Inflammatory macrophage treated with lipopolysaccharide for 1 hour (primary cell): ENCODE results near the gene KCTD13.
"Not testable (repeated sequence)": the region's sequence is repeated elsewhere in the genome, so short reads cannot be mapped to it uniquely, and the experiment has no call there.

ENCODE experiments used
- DNase-seq, 2 donors: peaks; one replicate each; pipeline ENCODE4 v3.0.0-alpha.2; 2020 to 2022

Gene KCTD13, protein sequence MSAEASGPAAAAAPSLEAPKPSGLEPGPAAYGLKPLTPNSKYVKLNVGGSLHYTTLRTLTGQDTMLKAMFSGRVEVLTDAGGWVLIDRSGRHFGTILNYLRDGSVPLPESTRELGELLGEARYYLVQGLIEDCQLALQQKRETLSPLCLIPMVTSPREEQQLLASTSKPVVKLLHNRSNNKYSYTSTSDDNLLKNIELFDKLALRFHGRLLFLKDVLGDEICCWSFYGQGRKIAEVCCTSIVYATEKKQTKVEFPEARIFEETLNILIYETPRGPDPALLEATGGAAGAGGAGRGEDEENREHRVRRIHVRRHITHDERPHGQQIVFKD

DNA sequence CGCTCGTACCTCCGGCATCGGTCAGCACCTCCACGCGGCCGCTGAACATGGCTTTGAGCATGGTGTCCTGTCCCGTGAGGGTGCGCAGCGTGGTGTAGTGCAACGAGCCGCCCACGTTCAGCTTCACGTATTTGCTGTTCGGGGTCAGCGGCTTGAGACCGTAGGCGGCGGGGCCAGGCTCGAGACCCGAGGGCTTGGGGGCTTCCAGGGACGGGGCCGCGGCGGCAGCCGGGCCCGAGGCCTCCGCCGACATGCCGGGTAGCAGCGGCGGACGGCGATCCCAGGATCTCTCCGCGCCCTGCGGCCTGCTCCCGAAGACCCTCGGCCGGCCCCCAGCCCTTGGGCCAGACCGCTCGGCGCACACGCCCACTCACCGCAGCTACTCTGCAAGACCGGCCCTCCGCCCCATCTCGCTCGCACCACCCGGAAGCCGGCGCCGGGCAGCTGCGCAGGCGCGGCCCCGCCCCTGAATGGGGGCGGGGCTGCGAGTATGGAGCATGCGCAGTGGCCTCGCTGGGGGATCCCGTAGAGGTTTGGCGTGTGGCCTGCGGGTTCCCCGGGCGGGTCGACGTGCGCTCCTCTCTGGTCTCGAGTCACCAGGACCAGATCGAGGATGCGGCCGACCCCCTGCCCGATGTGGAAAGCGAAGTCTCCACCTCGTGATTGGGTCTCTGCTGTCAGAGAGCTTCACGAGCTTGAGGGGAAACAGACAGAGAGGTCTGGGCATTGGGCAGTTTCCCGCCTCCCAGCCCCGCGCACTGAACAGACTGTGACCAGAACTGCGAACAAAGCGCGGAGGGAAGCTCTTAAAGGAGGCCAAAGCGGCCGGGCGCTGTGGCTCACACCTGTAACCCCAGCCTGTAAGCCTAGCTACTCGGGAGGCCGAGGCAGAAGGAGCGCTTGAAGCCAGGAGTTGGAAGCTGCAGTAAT lies at the start of gene KCTD13:
Gene KCTD13 (minus strand): TSS at position 446 of the 930 bp plus-strand sequence. CDS start 193 bp downstream, at position 253.
- DNase-seq, result peak; percentile 81 to 93

DNA sequence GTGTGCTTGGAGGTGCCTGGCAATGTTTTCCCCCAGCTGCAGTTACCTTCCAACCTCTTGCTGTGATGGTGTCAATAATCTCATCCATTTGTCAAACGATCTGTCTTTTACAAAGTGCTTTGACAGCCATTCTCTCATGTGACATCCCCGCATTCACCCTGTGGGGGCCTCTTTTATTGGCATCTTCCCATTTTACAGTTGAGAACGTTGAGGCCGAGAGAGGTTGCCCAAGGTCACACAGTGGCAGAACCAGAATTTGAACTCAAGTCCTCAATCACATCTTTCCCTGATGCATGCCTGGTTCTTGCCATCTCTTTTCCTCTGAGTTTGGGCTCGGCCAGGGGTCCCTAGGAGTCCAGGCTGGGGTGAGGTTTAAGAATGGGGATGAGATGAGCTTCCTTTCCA lies 49.1 kb upstream of the KCTD13 start:
- no peak for DNase-seq

DNA sequence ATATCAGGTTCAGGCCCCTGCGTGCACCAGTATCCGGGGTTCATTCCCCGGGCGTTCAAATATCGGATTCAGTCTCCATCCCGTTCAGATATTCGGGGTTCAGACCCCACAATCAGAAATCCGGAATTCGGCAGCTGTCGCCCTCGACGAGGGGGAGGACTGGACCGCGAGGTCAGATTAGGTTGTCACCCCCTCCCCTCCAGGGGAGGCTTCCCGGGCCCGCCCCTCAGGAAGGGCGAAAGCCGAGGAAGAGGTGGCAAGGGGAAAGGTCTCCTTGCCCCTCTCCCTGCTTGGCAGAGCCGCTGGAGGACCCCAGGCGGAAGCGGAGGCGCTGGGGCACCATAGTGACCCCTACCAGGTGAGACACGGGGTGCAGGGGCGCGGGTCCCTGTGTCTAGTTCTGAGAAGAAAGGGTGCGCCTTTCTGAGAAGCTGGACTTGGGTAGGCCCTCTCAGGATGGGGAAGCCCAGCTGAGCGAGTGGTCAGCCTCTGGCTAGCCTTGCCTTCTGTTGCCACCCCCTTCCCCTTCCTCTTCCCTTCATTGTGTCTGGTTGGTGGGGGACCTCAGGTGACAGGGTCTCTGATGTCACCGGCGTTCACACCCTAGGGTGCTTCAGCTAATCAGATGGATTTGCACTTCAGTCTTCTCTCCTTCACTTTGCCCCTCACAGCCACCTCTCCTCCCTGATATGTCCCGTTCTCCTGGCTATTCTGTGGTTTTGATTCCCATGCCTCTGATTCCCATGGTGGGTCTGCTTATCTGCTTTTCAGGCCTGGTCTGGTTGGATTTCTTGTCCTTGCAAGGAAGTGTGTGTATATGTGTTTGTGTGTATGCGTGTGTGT lies 48.5 kb upstream of the KCTD13 start:
- DNase-seq, result peak; percentile 60 to 68

DNA sequence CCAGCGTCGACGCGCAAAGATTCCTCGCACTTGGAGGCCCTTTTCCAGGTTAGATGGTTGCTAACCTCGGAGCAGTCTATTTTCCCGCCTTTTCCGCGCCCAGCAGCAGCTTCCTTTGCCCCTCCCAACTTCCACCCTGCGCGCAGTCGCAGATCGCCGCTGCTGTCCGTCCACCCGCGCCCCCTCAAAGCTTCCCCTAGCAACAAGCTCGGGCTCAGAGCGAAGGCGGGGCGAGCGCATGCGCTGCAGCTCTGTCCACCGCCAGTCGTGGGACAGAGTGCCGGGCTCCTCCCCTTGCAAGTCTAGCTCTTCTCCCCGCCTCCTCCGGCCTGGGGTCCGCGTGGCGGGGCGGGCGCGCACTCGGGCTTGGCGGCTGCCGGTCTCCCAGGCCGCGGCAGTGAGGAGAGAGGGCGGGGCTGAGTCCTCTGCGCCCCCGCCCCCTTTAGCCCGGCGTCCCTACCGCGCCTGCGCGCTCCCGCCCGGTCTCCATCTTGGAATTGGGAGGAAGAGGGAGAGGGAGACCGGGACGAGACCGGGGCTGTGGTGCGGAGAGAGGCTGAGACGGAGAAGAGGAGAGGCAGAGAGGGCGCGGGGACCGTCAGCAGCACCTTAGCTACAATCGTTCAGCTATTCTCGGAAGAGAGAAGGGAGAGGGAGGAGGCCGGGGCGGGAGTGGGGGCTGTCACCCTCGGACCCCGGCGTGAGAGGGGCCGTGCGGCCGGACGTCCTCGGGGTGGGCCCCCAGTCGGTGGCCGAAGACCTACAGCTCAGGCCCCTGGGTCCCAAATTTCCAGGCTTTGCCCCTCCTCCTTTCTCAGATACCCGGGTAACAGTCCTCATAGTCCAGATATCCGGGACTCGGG lies 47.6 kb upstream of the KCTD13 start, which contains the start of gene TAOK2:
Gene TAOK2 (plus strand): TSS at position 485 of the 863 bp plus-strand sequence. CDS start 3,905 bp downstream, outside the sequence.
- DNase-seq, result peak; percentile 99

DNA sequence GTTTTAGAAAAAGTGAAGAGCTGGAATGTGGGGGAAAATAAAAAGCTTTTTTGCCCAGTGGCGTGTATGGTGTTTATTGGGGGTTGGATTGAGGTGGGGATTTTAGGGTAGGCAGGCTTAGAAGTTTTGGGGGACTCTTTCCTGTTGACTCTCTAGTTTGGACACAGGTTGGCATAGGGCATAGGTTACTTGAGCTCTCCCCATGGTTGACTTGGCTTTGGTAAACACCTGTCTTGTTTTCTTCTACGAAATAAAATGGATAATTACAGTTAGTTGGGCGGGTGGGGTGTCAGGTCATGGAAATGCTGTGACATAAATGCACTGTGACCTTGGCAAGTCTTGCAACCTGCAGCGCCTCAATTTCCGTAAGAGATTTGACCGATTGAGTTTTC lies 47.0 kb upstream of the KCTD13 start:
- DNase-seq, result no peak

DNA sequence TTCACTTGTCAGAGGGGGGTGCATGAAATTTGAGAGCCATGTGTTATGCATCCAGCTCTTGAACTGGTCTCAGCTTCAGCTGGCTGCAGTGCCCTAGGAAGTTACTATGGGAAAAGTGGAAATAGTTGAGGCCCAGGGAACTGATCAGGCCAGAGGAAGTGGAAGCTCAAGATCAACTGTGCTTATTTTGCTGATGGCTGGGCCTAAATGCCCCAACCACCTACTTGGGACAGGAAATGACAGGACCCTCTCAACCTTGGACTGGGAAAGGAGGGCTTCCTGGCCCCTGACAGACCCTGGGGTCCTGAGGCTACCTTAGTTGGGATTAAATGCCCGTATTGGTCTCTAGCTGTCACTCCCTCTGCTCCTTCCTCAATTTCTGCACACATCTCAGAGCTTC lies 46.5 kb upstream of the KCTD13 start:
- no peak for DNase-seq

DNA sequence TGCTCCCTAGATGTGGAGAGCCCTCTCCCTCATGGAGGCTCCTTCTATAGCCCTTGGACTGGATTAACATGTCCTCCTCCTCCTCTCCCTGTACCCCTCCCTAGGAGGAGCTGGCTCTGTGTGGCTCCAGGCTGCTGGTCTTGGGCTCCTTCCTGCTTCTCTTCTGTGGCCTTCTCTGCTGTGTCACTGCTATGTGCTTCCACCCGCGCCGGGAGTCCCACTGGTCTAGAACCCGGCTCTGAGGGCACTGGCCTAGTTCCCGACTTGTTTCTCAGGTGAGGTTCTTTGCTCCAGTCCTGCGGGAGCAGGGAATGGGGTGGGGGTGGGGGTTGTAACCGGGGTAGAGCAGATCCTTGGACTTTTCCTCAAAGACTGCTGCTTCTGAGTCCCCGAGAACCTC lies 45.3 kb upstream of the KCTD13 start:
- no peak for DNase-seq

DNA sequence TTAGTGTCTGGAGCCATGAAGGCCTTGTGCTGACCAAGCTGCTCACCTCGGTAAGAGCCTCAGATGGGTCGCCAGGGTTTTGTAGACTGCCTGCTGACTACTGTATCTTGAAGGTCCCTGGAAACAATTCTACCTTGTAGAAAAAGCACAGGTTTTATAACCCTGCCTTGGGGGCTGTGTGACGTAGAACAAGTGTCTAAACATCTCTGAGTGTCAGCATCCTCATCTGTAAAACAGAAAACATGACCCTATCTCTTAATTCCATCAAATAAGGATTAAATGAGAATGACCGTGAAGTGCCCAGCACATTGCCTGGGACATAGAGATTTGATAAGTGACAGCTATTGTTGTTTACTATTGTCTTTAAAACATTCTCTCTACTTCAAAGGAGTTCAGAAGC lies 42.2 kb upstream of the KCTD13 start:
- DNase-seq, result no peak

DNA sequence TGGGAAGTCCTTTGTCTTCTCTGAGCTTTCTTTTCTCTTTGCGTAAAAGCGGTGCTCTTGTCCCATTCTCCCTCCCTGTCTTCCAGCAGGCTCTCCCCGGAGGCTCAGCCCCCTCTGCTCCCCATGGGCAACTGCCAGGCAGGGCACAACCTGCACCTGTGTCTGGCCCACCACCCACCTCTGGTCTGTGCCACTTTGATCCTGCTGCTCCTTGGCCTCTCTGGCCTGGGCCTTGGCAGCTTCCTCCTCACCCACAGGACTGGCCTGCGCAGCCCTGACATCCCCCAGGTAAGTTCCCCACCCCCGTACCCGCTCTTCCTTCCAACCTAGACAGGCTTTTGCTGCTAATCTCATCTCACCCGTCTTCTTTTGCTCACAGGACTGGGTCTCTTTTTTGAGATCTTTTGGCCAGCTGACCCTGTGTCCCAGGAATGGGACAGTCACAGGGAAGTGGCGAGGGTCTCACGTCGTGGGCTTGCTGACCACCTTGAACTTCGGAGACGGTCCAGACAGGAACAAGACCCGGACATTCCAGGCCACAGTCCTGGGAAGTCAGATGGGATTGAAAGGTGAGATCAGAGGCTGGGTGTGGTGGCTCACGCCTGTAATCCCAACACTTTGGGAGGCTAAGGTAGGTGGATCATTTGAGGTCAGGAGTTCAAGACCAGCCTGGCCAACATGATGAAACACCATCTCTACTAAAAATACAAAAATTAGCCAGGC lies 37.2 kb upstream of the KCTD13 start:
- DNase-seq, result no peak

DNA sequence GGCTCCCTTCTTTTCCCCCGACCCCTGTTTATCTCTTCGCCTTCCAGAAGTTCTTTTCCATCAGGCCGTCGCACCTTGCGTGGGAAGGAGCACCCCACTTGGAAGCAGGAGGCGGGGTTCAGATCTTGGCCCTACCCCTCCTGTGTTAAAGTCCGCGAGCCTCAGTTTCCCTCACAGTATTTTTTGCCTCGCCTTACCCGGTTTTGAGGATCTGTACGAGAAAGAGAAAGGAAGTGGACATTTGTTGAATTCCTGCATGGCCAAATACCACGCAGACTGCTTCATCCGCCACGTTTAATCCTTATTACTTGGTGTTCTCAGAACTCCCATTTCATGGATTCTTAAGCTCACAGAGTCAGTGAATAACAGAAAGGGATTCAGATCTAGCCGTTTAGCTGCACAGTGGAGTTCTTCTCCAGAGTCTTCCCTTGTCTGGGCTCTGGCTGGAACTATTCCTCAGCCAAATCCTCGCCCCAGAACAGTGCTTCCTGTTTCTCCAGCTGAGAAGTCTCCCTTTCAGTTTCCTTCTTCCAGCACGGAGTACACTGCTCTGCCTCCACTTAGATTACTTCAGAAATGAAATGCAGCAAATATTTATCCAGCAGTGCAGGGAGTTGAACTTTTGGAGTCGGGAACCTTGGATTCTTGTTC lies 36.4 kb upstream of the KCTD13 start:
- DNase-seq, result peak; percentile 74 to 83

DNA sequence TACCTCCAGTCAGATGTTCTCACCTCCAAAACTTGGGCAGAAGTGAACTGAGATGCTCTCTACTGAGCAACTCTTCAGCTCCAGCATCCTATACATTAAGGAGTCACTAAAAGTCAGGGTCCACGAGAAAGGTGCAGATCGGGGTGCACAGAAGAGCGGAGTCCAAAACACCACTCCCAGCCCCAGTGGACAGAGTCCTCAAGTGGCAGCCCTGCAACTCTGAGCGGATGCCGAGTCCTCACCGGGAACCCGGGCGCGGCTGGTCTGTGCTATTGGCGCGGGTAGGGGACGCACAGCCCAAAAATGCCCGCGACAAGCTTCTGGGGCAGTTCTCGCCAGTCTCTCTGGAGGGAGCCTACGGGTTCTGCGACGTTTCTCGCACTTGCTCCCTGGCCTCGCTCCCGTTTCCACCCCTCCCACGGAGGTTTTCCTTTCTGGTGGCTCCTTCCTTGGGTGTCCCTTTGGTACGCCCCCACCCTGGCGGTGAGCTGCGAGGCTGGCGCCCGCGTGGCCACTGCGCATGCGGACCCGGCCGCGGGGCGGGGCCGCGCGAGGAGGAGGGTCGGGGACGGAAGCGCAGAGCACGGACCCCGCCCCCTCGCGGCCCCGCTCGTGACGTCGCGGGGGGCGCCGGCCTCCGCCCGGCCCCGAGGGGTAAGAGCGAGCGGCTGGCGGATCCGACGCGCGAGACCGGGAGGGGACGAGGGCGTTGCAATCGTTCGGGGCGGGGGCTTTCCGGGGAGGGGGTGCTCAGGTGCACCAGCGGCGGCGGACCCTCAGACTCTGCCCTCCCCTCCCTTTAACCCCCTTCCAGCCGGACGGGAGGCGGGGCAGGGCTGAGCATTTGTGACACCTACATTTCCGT lies 35.7 kb upstream of the KCTD13 start, which contains the start of gene TMEM219:
Gene TMEM219 (plus strand): TSS at position 601 of the 865 bp plus-strand sequence. CDS start 1,065 bp downstream, outside the sequence.
- peak; percentile 89 to 97 for DNase-seq

DNA sequence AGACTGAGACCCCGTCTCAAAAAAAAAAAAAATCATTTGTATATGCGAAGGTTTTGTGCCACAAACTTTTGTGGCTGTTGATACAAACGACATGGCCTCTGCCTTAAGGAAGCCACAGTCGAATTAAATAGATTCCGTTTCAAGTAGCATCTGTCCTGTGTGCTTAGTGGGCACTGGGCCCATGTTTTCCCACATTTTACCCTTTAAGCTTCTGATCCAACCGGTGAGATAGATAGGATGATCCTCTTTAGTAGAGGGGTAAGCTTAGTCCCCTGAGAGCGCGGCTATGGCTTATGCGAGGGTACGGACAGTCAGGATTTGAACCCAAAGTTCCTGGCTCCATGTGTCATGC lies 35.1 kb upstream of the KCTD13 start:
- DNase-seq, result no peak

DNA sequence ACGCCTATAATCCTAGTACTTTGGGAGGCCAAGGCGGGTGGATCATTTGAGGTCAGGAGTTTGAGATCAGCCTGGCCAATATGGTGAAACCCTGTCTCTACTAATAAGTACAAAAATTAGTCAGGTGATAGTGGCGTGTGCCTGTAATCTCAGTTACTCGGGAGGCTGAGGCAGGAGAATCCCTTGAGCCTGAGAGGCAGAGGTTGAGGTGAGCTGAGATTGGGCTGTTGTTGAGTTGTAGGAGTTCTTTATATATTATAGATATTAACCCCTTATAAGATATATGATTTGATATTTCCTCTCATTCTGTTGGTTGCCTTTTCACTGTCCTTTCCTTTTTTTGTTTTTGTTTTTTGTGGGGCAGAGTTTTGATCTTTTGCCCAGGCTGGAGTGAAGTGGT lies 33.8 kb upstream of the KCTD13 start:
- DNase-seq, result not testable (repeated sequence)

DNA sequence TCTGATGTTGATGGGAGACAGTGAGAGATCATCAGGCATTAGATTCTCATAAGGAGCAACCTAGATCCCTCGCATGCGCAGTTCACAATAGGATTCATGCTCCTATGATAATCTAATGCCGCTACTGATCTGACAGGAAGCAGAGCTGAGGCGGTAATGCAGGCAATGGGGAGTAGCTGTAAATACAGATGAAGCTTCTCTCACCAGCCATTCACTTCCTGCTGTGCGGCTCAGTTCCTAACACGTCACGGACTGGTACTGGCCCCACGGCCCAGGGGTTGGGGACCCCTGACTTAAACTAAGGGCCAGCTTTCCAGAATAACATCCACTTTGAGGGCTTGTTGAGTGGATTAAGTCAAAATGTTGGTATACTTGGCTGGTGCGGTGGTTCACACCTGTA lies 33.3 kb upstream of the KCTD13 start:
- no peak for DNase-seq

DNA sequence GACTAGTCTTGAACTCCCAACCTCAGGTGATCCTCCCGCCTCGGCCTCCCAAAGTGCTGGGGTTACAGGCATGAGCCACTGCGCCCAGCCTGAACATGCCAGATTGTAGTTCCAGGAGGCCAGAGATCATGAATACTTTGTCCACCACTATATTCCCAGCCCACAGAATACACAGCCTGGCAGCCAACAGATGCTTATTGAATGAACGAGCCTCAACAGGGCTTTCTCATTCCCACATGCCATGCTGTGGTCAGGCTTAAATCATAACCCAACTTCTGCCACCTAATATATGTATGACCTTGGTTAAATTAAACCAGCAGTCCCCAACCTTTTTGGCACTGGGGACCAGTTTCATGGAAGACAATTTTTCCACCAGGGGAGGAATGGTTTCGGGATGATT lies 32.7 kb upstream of the KCTD13 start:
- DNase-seq, result no peak

DNA sequence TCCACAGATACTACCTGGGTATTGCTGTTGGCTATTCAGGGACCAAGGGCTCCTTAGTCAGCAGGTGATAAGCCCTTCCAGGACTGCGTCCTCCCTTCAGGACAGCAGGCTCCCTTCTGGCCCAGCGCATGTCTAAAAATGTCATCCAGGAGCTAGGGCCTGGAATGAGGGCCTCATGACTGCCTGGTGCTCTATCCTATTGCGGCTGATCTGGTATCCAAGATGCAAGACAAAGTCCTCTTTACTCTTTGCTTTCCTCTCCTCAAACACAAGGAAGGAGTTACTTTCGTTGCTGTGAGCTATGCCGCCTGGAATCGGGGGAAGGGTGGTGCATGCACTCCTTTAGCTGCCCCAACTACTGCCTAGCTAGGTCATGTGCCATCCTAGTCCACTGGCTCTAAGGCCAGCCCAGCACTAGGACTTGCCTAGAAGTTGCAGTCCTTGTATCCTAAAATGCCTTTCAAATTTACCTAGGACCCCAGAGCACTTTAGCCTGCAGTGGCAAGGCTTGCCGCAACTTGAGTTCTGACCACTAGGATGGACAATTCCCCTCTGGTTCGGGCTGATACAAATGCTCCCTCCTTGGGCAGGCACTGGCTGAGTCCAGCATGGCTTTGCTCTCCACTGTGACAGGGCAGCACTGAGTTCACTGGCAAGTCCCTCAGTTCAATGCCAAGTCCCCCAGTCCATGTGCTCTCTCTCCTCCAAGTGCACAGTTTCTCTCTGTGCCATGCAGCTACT lies 25.8 kb upstream of the KCTD13 start:
- no peak for DNase-seq

DNA sequence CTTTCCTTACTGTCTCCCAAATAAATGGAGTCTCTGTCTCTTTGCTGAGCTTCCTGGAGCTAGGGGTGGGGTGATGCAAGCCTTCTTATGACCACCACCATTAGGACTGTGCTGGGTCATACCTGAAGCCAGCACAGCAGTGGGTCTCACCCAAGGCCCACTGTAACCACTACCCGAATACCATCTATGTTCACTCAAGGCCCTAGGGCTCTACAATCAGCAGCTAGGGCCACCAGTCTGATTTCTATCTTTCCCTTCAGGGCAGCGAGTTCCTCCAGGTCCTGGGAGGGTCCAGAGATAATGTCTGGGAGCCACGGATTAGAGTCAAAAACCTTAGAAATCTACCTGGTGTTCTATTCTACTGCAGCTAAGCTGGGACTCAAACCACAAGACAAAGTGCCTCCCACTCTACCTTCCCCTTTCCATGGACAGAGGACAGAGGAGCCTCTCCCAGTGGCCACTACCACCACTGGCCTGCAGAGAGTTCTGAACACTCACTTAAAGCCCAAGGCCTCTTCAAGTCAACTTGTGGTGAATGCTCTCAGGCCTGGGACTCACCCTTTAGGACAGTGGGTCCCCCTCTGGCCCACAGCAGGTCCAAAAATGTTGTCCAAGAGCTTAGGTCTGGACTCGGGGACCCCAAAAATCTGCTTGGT lies 24.9 kb upstream of the KCTD13 start:
- DNase-seq, result no peak

DNA sequence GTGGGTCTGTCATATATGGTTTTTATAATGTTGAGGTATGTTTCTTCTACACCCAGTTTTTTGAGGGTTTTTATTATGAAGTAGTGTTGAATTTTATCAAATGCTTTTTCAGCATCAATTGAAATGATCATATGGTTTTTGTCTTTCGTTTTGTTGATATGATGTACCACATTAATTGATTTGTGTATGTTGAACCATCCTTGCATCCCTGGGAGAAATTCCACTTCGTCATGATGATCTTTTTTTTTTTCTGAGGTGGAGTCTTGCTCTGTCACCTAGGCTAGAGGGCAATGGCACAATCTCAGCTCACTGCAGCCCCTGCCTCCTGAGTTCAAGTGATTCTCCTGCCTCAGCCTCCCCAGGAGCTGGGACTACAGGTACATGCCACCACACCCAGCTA lies 21.9 kb upstream of the KCTD13 start:
- DNase-seq, result no peak
